MCF 10A (cell line): ENCODE measurements around the gene CRNN. TPM values are rescaled to one million over a fixed set of nuclear protein-coding genes. Genes with fewer than 3 reads are reported as not detected.

Source experiments
- BruUV-seq: library from RNA; stranded (reverse); fragments of 400-500 nt; replicated peaks from 2 replicates; lab custom pipeline; 2021; lab: Mats Ljungman, UMichigan
- CTCF ChIA-PET: fragments of 300-600 bp; sonication (Branson Sonifier 250); formaldehyde crosslinking; extraction: SDS; loops from one replicate; lab custom pipeline; 2021; ENCODE audit warnings: antibody characterized with exemption, inconsistent platforms; lab: Yijun Ruan, JAX
- POLR2A ChIA-PET: fragments of 300-600, 350-650 bp; sonication (Branson Sonifier 250); formaldehyde crosslinking; extraction: SDS; loops from one replicate; lab custom pipeline; 2020; ENCODE audit warnings: antibody characterized with exemption, inconsistent platforms; lab: Yijun Ruan, JAX
- DNase-seq: peaks from one replicate; pipeline ENCODE4 v3.0.0-alpha.2; 2018; ENCODE audit not compliant: unreplicated experiment
- H3K27ac Mint-ChIP-seq: one replicate; pipeline ENCODE4 v1.8.0; 2022; ENCODE audit warnings: mild to moderate bottlenecking, low read depth, mixed read lengths; ENCODE audit not compliant: unreplicated experiment
- H3K27me3 Mint-ChIP-seq: one replicate; pipeline ENCODE4 v1.8.0; 2022; ENCODE audit warnings: mixed read lengths; ENCODE audit not compliant: insufficient read depth, unreplicated experiment
- H3K36me3 Mint-ChIP-seq: one replicate; pipeline ENCODE4 v1.8.0; 2022; ENCODE audit warnings: mild to moderate bottlenecking, moderate library complexity, mixed read lengths; ENCODE audit not compliant: insufficient read depth, unreplicated experiment
- H3K4me1 Mint-ChIP-seq: one replicate; pipeline ENCODE4 v1.8.0; 2022; ENCODE audit warnings: mixed read lengths; ENCODE audit not compliant: insufficient read depth, unreplicated experiment
- H3K4me3 Mint-ChIP-seq: one replicate; pipeline ENCODE4 v1.8.0; 2022; ENCODE audit warnings: mild to moderate bottlenecking, moderate library complexity, mixed read lengths; ENCODE audit not compliant: unreplicated experiment
- H3K9me3 Mint-ChIP-seq: one replicate; pipeline ENCODE4 v1.8.0; 2022; ENCODE audit warnings: mixed read lengths; ENCODE audit not compliant: unreplicated experiment
- intact Hi-C: fragments of 100-400 bp; cut with micrococcal nuclease; formaldehyde crosslinking; loops from 2 replicates; pipeline ENCODE4 v1.14.1; 2022
- total RNA-seq: library from RNA; stranded (reverse); gene quantifications from 2 replicates; pipeline ENCODE4 v1.2.3, GENCODE V29; 2022
- TF ChIP-seq, protein P1 (sequence below): fragments of 200-600 bp; IDR thresholded peaks from one replicate; pipeline ENCODE4 v1.8.0; 2022; ENCODE audit warnings: antibody characterized with exemption, mild to moderate bottlenecking; ENCODE audit not compliant: unreplicated experiment

The CRNN gene
- total RNA-seq, 1 experiment from 2014 or later = not detected

DNA sequence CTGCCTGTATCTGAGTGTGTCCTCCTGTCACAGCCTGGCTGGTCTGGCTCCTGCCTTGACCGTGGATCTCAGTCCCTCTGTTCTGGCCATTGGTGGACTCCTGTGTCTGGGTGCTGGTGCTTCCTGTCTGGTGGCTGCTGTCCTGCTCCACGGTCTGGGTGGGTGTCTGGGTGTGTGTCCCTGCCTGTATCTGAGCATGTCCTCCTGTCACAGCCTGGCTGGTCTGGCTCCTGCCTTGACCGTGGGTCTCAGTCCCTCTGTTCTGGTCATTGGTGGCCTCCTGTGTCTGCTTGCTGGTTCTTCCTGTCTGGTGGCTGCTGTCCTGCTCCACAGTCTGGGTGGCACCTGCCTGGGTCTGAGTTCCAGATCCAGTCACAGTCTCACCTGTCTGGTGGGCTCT, 4.0 kb downstream of the CRNN start:
- no TSS peak for BruUV-seq
- Mint-ChIP-seq H3K36me3 (no peaks in the 10 kb centered on the region), H3K4me3 (no peak overlapping the region), H3K27me3 (peaks cover 58% of the 10 kb centered on the region), H3K4me1 (no peaks in the 10 kb centered on the region), H3K27ac (no peak overlapping the region), H3K9me3 (no peaks in the 10 kb centered on the region)
- ChIA-PET POLR2A (no interaction called here), CTCF (interaction anchor here (0.7 to 2.6 kb wide), 3 partner anchors 11 to 50 kb away, joined by 3 to 12 read pairs (median 5); no protein-coding TSS in a partner anchor)
- no peak for DNase-seq
- TF ChIP-seq, protein P1, sequence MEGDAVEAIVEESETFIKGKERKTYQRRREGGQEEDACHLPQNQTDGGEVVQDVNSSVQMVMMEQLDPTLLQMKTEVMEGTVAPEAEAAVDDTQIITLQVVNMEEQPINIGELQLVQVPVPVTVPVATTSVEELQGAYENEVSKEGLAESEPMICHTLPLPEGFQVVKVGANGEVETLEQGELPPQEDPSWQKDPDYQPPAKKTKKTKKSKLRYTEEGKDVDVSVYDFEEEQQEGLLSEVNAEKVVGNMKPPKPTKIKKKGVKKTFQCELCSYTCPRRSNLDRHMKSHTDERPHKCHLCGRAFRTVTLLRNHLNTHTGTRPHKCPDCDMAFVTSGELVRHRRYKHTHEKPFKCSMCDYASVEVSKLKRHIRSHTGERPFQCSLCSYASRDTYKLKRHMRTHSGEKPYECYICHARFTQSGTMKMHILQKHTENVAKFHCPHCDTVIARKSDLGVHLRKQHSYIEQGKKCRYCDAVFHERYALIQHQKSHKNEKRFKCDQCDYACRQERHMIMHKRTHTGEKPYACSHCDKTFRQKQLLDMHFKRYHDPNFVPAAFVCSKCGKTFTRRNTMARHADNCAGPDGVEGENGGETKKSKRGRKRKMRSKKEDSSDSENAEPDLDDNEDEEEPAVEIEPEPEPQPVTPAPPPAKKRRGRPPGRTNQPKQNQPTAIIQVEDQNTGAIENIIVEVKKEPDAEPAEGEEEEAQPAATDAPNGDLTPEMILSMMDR = no peak
- intact Hi-C loops = no loop called here

DNA sequence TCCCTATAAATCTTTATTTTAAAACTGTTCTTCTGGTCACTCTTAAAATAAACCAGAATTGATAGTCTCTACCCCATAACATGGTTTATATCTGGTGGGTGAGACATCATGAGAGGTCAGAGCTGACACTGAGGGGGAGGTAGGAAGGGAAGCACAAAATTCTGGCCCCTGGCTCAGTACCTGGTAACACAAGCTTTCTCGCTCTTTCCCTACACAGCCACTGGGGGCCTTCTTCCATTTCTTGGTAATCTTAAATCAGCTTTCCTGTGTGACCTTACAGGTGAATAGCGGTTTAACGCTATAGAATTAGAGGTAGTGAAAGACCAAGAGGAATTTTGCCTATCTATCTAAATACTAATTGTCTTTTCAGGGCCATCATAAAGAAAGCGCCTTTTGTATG, 5.4 kb downstream of the CRNN start:
- Mint-ChIP-seq H3K36me3 (no peaks in the 10 kb centered on the region), H3K9me3 (no peaks in the 10 kb centered on the region), H3K4me3 (no peak overlapping the region), H3K27me3 (peaks cover 69% of the 10 kb centered on the region), H3K27ac (no peak overlapping the region), H3K4me1 (no peaks in the 10 kb centered on the region)
- intact Hi-C loops = no loop called here
- BruUV-seq = no TSS peak
- no peak for DNase-seq
- TF ChIP-seq, protein P1 = no peak
- ChIA-PET CTCF (interaction anchor here (1.7 to 2.6 kb wide), 2 partner anchors 10 to 51 kb away, joined by 5 to 12 read pairs; no protein-coding TSS in a partner anchor), POLR2A (no interaction called here)

DNA sequence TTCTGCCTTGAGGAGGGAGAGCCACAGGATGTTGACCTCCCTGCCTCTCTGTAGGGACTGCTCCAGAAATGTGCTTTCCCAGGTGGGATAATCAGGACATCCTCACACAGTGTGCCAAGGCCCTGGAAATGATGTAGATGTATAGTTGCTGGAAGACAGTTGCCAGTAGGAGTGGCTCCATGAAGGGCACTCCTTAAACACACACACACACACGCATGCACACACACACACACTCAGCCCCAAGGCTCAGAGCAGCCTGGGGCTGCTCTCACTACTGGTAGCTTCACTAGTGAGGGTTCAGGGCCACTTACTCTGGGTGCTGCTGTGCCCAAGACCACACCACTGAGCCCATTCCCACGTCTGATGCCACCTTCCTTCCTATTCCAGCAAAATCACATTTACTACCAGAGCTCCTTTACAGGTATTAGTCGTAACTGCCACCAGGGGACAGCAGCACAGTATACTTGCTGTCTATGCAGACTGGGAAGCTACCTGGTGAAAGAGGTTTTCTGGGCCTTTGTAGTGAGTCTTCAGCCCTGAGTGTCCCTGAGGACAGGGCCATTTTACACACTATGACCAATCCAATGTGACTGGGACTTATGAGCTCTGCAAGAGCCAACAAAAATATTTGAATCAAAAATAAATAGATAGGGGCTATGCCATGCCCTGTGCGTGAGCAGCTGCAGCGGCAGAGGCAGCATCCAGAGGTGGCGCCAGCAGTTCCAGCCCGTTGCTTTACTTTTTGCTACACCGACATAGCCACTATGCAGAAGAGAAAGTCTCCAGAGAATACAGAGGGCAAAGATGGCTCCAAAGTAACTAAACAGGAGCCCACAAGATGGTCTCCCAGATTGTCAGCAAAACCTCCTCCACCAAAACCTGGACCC, 15.0 kb downstream of the CRNN start:
- ChIA-PET CTCF (interaction anchor here (0.5 to 8.8 kb wide), 38 partner anchors 8 to 1419 kb away, joined by 3 to 82 read pairs (median 4); partner anchors contain the start of genes CRNN, FLG2 and LCE1B), POLR2A (interaction anchor here (0.5 to 1.6 kb wide), 6 partner anchors 28 to 1082 kb away, joined by 3 to 11 read pairs (median 4); no protein-coding TSS in a partner anchor)
- Mint-ChIP-seq H3K36me3 (no peaks in the 10 kb centered on the region), H3K27ac (no peak overlapping the region), H3K27me3 (peaks cover 86% of the 10 kb centered on the region), H3K4me1 (peaks cover 6% of the 10 kb centered on the region), H3K9me3 (no peaks in the 10 kb centered on the region), H3K4me3 (no peak overlapping the region)
- BruUV-seq = no TSS peak
- peak; percentile 73 for DNase-seq
- TF ChIP-seq, protein P1 = peak; percentile 74
- intact Hi-C loops = loop anchor here (1.0 to 2.0 kb wide), 3 partner anchors 42 to 134 kb away; no protein-coding TSS in a partner anchor

DNA sequence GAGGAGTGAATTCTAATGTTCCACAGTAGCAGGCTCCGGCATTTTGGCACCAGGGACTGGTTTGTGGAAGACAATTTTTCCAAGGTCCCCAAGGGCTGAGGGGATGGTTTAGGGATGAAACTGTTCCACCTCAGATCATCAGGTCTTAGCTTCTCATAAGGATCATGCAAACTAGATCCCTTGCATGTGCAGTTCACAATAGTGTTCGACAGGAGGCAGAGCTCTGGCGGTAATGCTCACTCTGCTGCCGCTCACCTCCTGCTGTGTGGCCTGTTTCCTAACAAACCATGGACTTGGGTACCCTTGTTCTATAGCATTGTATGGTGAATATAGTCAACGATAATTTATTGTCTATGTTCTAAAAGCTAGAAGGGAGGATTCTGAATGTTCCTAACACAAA, 16.6 kb downstream of the CRNN start:
- DNase-seq = no peak
- TF ChIP-seq, protein P1 = no peak
- no peaks in the 10 kb centered on the region for H3K36me3 Mint-ChIP-seq
- no peak overlapping the region for H3K4me3 Mint-ChIP-seq
- no peak overlapping the region for H3K27ac Mint-ChIP-seq
- ChIA-PET CTCF (interaction anchor here (0.6 to 8.8 kb wide), 8 partner anchors 10 to 339 kb away, joined by 3 to 82 read pairs (median 10); no protein-coding TSS in a partner anchor), POLR2A (interaction anchor here (0.9 kb wide), 1 partner anchor 61 kb away, joined by 3 read pairs; no protein-coding TSS in a partner anchor)
- intact Hi-C loops = no loop called here
- no peaks in the 10 kb centered on the region for H3K9me3 Mint-ChIP-seq
- BruUV-seq = no TSS peak
- H3K4me1 Mint-ChIP-seq = peaks cover 16% of the 10 kb centered on the region
- H3K27me3 Mint-ChIP-seq = peaks cover 90% of the 10 kb centered on the region
